Omental fat pad (tissue), 4 donors: ENCODE data around the gene MTA3. TPM values are rescaled to one million over a fixed set of nuclear protein-coding genes. Genes with fewer than 3 reads are reported as not detected.

ENCODE experiments used
- ATAC-seq: fragments of 150-250 bp; one replicate; pipeline ENCODE4 v1.9.1; 2016; ENCODE audit warnings: mild to moderate bottlenecking, moderate library complexity; ENCODE audit not compliant: low FRiP score
- DNase-seq: peaks from one replicate; pipeline ENCODE4 v3.0.0-alpha.2; 2019; ENCODE audit warnings: low spot score
- total RNA-seq, 4 donors: library from RNA; depleted of rRNA; stranded (reverse); fragments of >200 nt; gene quantifications; one replicate each; pipeline ENCODE4 v1.1.0, GENCODE V29; 2016
- TF ChIP-seq, protein P1 (sequence below), 3 donors: fragments of 450-650 bp; IDR thresholded peaks; one replicate each; pipeline ENCODE4 v1.5.1; 2016 to 2017; ENCODE audit warnings: antibody characterized with exemption in 3 of 3, mild to moderate bottlenecking in 3 of 3, moderate library complexity in 2 of 3

The MTA3 gene
- total RNA-seq, 4 donors from 2014 or later = 10.8 to 36.6 (median 25.2) TPM

DNA sequence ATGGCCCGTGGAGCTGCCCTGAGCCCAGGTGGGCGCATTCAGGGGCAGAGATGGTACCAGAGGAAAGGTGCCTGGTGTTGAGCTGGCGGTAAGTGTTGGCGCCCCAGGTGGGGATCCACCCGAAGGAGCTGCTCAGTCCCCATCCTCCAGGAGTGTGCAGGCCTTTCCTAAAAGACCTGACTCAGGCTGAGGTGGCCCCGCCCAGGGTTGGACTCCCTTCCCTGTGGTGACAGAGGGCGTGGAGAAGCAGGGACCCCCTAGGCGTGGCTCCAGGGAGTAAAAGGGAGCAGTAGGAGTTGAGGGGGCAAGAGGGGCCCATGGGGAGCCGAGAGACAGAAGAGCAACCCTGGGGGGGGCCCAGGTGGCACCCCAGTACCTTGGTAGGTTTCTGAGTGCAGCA is 193.1 kb downstream of the MTA3 start:
- TF ChIP-seq, protein P1, sequence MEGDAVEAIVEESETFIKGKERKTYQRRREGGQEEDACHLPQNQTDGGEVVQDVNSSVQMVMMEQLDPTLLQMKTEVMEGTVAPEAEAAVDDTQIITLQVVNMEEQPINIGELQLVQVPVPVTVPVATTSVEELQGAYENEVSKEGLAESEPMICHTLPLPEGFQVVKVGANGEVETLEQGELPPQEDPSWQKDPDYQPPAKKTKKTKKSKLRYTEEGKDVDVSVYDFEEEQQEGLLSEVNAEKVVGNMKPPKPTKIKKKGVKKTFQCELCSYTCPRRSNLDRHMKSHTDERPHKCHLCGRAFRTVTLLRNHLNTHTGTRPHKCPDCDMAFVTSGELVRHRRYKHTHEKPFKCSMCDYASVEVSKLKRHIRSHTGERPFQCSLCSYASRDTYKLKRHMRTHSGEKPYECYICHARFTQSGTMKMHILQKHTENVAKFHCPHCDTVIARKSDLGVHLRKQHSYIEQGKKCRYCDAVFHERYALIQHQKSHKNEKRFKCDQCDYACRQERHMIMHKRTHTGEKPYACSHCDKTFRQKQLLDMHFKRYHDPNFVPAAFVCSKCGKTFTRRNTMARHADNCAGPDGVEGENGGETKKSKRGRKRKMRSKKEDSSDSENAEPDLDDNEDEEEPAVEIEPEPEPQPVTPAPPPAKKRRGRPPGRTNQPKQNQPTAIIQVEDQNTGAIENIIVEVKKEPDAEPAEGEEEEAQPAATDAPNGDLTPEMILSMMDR (IDR thresholded peaks at IDR 0.05) = no peak
- DNase-seq = no peak
- peak; percentile 19 for ATAC-seq

DNA sequence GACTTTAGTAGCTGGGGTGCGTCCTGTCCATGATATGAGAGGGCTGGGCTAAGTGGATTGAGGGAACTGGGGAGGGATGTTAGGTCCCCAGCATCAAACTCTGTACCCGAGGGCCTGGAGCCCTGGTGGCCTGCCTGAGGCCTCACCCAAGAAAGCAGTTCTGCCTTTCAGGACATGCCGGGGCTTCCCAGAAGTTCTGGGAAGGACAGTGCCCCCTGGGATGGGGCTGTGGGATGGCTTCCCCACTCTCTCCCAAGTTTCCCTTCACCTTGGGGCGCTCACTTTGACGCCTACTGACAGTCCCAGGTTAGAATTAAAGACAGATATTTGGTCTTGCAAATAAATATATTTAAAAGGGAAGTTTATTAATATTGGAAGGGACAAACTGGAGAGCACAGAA is 193.7 kb downstream of the MTA3 start:
- TF ChIP-seq, protein P1 (IDR thresholded peaks at IDR 0.05) = no peak
- no peak for ATAC-seq
- DNase-seq = no peak

DNA sequence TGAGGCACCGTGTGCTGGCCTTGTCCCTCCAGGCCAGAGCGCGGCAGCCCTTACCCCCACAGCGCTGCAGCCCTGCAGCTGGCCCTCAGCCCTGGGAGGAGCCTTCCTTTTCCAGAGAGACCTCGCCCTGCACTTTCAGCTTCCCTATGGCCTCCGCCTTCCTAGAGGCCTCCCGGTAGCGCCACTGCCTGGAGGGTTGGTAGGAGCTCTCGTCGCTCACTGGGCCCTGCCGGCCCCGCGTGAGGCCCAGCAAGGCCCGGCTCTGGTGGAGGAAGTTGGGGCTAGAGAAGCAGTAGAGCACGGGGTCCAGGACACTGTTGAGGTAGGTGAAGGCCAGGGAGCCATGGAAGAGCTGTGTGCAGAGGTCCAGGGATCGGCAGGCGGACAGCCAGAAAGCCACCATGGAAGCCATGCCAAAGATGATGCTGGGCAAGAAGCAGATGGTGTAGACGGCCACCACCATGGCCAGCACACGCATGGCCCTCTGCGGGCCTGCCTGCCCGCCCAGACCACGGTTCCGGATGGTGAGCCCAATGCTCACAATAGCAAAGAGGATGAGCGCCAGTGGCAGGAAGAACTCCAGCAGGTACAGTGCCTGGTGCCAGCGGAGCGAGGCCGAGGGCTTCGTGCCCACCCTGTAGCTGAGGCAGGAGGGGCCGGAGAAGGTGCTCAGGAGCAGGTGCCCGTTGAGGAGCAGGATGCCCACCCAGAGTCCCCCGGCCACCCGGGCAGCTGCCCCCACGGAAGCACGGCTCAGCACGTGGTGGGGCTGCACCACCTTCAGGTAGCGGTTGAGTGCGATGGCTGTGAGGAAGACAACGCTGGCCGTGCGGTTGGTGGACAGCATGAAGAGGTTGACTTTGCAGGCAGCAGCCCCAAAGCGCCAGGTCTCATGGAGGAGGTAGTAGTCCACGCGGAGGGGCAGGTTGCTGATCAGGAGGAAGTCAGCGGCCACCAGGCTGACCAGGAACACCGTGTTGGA is 194.7 kb downstream of the MTA3 start:
- ATAC-seq = no peak
- no peak for DNase-seq
- TF ChIP-seq, protein P1 (IDR thresholded peaks at IDR 0.05) = no peak

DNA sequence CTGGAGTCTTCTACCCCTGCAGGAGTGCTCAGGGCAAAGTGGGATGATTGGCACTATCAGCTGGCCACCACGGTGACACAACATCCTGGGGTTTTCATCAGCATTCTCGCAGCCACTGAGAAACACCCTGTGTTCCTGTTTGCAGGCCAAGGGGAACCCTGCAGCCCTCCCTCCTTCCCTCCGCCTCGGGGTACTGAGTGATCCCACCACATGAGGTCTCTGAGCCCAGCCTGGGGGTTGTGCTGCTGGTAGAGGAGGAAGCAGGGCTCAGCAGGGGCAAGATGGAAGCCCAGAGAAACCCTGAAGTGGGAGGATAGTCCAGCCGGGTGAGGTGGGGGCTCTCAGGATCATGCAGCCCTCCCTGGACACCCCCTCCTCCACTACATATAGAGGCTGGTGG is 195.7 kb downstream of the MTA3 start, which contains the start of gene OXER1:
Gene OXER1 (minus strand): TSS at position 40 of the 400 bp plus-strand sequence. CDS start 73 bp downstream, outside the sequence.
- ATAC-seq = no peak
- no peak for DNase-seq
- TF ChIP-seq, protein P1 (IDR thresholded peaks at IDR 0.05) = no peak

DNA sequence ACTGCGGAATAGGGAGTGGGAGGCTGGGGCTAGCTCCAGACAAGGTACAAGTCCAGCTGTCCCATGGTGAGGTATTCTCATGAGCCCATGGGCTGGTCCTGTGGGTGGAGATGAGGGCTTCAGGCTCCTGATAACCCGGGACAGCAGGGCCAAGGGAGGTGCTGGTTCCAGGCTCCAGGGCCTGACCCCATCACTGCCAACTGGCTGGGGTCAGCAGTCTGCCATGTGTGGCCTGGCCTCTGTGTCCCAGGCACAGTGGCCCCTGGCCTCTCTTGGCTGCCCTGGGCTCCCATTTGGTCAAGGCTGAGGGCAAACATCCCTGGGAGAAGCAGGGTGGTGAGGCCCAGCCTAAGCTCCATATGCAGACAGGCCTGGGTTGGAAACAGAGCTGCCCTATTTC is 196.5 kb downstream of the MTA3 start:
- ATAC-seq (no peak), DNase-seq (no peak)
- TF ChIP-seq, protein P1 (IDR thresholded peaks at IDR 0.05) = no peak

DNA sequence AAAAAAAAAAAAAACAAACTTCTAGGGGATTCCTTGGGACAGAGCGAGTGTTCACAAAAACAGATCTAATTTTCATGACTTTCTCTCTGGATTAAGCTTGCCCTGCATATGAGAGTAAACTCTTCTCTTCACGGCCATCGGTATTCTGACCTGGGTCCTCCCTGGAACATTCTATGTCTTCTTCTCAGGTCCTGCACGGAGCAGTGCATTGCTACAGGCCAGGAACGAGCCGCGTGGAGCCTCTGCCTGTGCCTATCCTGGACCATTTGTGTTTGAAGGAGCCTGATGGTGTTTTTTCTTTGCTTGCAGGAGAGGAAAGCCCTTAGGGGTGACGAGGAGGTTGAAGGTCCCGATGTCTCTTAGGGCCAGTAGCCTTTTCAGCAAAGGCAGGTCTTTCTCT is 197.3 kb downstream of the MTA3 start:
- no peak for DNase-seq
- TF ChIP-seq, protein P1 (IDR thresholded peaks at IDR 0.05) = no peak

More for the DNA sequence above, 197.3 kb downstream of the MTA3 start:
- no peak for ATAC-seq
